GM12892 (cell line): ENCODE measurements around the gene PERM1.

Experiments used
- POLR2A ChIP-seq: IDR thresholded peaks from 2 replicates; pipeline ENCODE4 v1.6.1; 2011; ENCODE audit warnings: low read depth, low read length, control low read depth
- TAF1 ChIP-seq: IDR thresholded peaks from 2 replicates; pipeline ENCODE4 v1.6.1; 2011; ENCODE audit warnings: low read depth, mild to moderate bottlenecking, control low read depth, low read length, borderline replicate concordance

DNA sequence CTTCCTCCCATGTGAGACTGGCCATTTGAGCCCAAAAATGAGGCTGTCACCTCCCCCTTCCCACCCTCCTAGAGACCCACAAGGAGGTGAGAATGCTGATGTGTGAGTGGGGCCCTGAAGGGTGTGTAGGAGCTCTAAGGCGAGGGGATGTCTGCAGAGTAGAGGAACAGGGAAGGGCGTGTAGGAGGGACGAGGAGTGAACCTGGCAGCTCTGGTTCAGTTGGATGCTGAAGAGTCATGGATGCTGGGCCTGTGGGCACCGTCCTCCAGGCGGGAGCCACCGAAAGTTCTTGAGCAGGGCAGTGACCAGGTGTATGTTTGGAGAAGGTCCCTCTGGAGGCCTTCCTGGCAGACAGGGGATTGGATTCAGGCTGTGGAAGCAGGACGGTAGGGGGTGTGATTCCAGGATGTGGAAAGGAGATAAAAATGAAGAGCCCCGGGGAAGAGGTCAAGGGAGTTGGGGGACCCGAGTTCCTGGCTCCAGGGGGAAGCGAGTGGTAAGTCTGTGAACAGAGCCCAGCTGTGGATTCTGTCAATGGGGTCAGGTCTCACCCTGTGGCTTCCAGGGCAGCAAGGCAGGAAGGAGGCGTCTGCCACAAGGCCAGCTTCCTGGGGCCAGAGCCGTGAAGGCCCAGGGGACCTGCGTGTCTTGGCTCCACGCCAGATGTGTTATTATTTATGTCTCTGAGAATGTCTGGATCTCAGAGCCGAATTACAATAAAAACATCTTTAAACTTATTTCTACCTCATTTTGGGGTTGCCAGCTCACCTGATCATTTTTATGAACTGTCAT, 50.3 kb downstream of the PERM1 start:
- no peak for TF ChIP-seq POLR2A
- TF ChIP-seq TAF1 = no peak
